LNCaP clone FGC (cell line): ENCODE measurements around the gene NUSAP1.
"Not testable (repeated sequence)": the region's sequence is repeated elsewhere in the genome, so short reads cannot be mapped to it uniquely, and the experiment has no call there.

ENCODE experiments used
- DNase-seq: peaks from one replicate; pipeline ENCODE4 v3.0.0-alpha.2; 2011; ENCODE audit warnings: low read depth
- H3K4me3 ChIP-seq: 2 replicates; pipeline ENCODE4 v1.5.1; 2011; ENCODE audit warnings: mild to moderate bottlenecking, low read depth, low read length, control low read depth
- TF ChIP-seq, protein P1 (sequence below): IDR thresholded peaks from 2 replicates; pipeline ENCODE4 v1.5.1; 2012; ENCODE audit warnings: mild to moderate bottlenecking; ENCODE audit not compliant: control insufficient read depth, insufficient read depth; ENCODE audit errors: extremely low read depth

Gene NUSAP1

GRCh38 chr15:41307679-41308078, 25.0 kb upstream of the NUSAP1 start:
- TF ChIP-seq, protein P1, sequence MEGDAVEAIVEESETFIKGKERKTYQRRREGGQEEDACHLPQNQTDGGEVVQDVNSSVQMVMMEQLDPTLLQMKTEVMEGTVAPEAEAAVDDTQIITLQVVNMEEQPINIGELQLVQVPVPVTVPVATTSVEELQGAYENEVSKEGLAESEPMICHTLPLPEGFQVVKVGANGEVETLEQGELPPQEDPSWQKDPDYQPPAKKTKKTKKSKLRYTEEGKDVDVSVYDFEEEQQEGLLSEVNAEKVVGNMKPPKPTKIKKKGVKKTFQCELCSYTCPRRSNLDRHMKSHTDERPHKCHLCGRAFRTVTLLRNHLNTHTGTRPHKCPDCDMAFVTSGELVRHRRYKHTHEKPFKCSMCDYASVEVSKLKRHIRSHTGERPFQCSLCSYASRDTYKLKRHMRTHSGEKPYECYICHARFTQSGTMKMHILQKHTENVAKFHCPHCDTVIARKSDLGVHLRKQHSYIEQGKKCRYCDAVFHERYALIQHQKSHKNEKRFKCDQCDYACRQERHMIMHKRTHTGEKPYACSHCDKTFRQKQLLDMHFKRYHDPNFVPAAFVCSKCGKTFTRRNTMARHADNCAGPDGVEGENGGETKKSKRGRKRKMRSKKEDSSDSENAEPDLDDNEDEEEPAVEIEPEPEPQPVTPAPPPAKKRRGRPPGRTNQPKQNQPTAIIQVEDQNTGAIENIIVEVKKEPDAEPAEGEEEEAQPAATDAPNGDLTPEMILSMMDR: no peak
- no peak for DNase-seq

DNA sequence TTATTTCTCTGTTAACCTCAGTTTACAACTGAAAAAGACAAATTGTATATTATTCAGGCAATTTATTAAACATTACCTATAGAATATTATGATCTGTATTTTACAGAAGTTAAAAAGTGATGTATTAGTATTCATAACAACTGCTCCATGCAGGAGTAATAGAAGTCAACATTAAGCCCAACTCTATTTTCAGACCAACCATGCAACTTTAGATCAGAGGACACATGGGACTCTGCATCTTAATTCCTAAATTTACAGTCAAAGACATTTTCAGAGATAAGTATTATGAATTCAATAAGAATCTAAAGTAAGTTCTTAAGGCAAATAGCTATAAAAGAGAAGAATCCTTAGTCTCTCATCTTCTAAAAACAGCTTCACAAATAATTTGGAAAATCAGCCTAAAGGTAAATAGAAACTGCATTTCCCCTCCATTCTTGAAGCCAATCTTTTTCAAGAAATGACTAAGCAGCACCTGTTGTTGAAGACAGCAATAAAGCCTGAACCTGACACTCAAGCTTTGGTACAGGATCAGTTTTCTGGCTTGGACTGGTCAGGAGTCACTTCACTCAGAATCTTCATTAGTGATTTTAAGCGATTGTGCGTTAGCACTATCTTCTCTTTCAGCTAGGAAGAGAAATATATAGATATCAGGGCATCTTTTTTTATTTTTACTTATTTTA, 23.3 kb upstream of the NUSAP1 start:
- TF ChIP-seq, protein P1: no peak
- H3K4me3 ChIP-seq: no peak overlapping the region
- DNase-seq: no peak

More at GRCh38 chr15:41307679-41308078, 25.0 kb upstream of the NUSAP1 start:
- no peak overlapping the region for H3K4me3 ChIP-seq

DNA sequence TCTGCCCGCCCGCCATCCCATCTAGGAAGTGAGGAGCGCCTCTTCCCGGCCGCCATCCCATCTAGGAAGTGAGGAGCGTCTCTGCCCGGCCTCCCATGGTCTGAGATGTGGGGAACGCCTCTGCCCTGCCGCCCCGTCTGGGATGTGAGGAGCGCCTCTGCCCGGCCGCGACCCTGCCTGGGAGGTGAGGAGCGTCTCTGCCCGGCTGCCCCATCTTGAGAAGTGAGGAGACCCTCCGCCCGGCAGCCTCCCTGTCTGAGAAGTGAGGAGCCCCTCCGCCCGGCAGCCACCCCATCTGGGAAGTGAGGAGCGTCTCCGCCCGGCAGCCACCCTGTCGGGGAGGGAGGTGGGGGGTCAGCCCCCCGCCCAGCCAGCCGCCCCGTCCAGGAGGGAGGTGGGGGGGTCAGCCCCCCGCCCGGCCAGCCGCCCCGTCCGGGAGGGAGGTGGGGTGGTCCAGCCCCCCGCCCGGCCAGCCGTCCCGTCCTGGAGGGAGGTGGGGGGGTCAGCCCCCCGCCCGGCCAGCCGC, 11.8 kb upstream of the NUSAP1 start:
- not testable (repeated sequence) for DNase-seq, H3K4me3 ChIP-seq

- TF ChIP-seq, protein P1: no peak
- DNase-seq: no peak
- H3K4me3 ChIP-seq: no peak overlapping the region
These were observed 9.1 kb upstream of the NUSAP1 start for GRCh38 chr15:41323611-41324010.

GRCh38 chr15:41331281-41331680, 1.4 kb upstream of the NUSAP1 start:
- no peak for DNase-seq
- peak overlapping the region; percentile 96 for H3K4me3 ChIP-seq

DNA sequence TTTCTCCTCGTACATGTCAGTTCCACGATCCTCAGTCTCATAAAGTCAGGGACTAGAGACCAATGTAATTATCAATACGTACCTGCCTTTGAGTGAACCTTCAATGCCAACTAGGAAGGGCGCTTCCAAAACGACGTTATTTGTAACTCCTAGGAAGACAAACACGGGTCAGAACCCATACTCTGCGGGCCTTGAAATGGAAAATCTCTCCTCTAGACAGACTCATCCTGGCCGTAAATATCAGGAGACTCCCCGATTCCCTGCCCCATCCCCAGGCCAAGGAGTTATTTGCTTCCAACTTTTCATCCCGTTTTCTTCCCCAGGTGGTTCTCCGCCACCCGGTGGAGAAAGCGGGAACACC, 868 bp upstream of the NUSAP1 start:
- H3K4me3 ChIP-seq: peak overlapping the region; percentile 96
- TF ChIP-seq, protein P1: peak; percentile 73
- DNase-seq: no peak

More at GRCh38 chr15:41331281-41331680, 1.4 kb upstream of the NUSAP1 start:
- TF ChIP-seq, protein P1: no peak

DNA sequence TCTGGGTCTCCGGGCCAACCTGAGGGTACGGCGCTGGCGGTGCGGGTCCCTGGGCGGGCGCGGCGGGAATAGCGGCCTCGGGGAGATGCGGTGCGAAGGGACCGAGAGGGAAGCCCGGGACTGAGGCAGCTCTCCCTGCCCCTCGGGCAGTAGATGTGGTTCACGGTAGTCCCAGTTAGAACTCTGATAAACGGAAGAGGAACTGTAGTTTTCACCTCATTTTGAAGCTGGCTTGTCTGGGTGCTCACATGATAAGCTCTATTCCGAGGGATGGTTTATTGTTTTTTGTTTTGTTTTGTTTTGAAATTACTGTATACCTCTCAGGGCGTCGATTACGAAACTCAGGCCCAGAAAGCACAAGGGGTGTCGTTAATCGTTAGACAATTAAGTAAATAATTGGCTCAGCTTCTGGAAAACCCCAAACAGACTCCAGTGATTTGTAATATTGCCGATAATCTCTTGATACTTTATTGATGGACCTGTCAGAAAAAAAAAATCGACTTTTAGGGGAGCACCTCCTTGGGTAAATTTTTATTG, 413 bp downstream of the NUSAP1 start:
- peak overlapping the region; percentile 96 for H3K4me3 ChIP-seq
- TF ChIP-seq, protein P1: no peak
- DNase-seq: no peak
